ENCODE results near the gene ZNF33B. TPM values are rescaled to one million over a fixed set of nuclear protein-coding genes. Genes with fewer than 3 reads are reported as not detected.

ZNF33B gene
- total RNA-seq, 1 experiment from 2014 or later, result 21.1 TPM

DNA sequence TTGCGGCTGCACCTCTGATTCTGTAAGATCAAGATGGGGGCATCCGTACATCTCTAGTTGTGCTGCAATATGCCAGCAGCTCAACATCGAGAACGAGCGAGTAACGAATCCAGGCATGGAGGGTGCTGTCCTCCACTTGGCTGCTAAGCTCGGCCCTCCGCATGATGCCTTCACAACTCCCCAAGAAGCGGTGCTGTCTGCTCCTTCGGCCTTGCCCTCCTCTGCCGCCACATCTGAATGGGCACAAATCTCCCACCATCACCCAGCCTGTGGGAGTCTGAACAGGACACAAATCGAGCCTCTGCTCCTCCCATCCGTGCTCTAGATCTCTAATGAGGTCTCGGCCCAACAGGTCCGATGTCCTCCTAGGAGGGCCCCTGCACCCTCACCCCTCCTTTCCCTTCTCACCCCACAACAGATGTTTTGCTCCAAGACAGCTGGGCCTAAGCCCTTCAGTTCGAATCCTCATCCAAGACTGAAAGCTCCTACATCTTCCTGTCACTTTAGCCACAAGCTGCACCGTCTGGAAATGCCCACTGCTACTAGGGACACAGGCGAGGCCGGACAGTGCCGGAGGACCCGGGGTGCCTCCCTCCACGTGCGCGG is 86.7 kb downstream of the ZNF33B start:
- DNase-seq (ENCODE audit: low read depth, low spot score) (no peak), ATAC-seq (peak; percentile 14)
- RAD21 ChIA-PET (ENCODE audit: low non-redundant PET in 1 of 2, low total read pairs in 2 of 2, uncharacterized antibody in 2 of 2, unreplicated experiment in 2 of 2), result no interaction called here
- Histone ChIP-seq H3K27ac (ENCODE audit: low read depth, low read length) (peak overlapping the region; percentile 35; the same call in 1 of the 2 replicates), H3K4me1 (ENCODE audit: control insufficient read depth in 1 of 2, insufficient read depth in 2 of 2, low read length in 2 of 2) (peaks cover 4 to 17% of the 10 kb centered on the region in 2 experiments; a peak in 3 of 4 replicates), H3K4me2 (ENCODE audit: low read length) (peak overlapping the region; percentile 97), H3K27me3 (ENCODE audit: insufficient read depth, low read length) (no peaks in the 10 kb centered on the region), H3K9me3 (ENCODE audit: control insufficient read depth in 1 of 2, insufficient read depth in 1 of 2, low read depth in 1 of 2, low read length in 2 of 2) (no peaks in the 10 kb centered on the region), H3K36me3 (ENCODE audit: control insufficient read depth in 1 of 2, insufficient read depth in 2 of 2, low read length in 2 of 2) (no peaks in the 10 kb centered on the region), H3K79me2 (ENCODE audit: insufficient read depth, low read length) (peaks cover 3% of the 10 kb centered on the region; the same call in 1 of the 2 replicates), H3K9me2 (ENCODE audit: insufficient read depth) (no peaks in the 10 kb centered on the region), H2AFZ (ENCODE audit: low read depth, low read length, poor library complexity, severe bottlenecking) (no peak overlapping the region), H4K20me1 (ENCODE audit: insufficient read depth) (no peaks in the 10 kb centered on the region), H3K9ac (ENCODE audit: low read length) (peak overlapping the region; percentile 68), H3K4me3 (replicated peaks in 1 of 2; ENCODE audit: low read depth in 1 of 2, low read length in 2 of 2) (peak overlapping the region; percentile 74 to 82)
- CTCF ChIA-PET, result no interaction called here
- TF ChIP-seq MAX (IDR thresholded peaks at IDR 0.05) (no peak; the same call in 1 of the 2 replicates), ELF1 (IDR thresholded peaks at IDR 0.05; ENCODE audit: borderline replicate concordance, low read depth) (no peak), FOSL1 (IDR thresholded peaks at IDR 0.05; ENCODE audit: low read depth) (no peak), EZH2phosphoT487 (IDR thresholded peaks at IDR 0.05; ENCODE audit: borderline replicate concordance) (no peak), ZNF274 (IDR thresholded peaks at IDR 0.05; ENCODE audit: low read depth, low read length) (no peak), SRF (IDR thresholded peaks at IDR 0.05; ENCODE audit: low read depth) (no peak), TCF7L2 (IDR thresholded peaks at IDR 0.05; ENCODE audit: borderline replicate concordance, extremely low read depth, insufficient read depth, insufficient read length) (no peak), CBX3 (IDR thresholded peaks at IDR 0.05; ENCODE audit: low read depth) (no peak)
- TF ChIP-seq, protein P1, sequence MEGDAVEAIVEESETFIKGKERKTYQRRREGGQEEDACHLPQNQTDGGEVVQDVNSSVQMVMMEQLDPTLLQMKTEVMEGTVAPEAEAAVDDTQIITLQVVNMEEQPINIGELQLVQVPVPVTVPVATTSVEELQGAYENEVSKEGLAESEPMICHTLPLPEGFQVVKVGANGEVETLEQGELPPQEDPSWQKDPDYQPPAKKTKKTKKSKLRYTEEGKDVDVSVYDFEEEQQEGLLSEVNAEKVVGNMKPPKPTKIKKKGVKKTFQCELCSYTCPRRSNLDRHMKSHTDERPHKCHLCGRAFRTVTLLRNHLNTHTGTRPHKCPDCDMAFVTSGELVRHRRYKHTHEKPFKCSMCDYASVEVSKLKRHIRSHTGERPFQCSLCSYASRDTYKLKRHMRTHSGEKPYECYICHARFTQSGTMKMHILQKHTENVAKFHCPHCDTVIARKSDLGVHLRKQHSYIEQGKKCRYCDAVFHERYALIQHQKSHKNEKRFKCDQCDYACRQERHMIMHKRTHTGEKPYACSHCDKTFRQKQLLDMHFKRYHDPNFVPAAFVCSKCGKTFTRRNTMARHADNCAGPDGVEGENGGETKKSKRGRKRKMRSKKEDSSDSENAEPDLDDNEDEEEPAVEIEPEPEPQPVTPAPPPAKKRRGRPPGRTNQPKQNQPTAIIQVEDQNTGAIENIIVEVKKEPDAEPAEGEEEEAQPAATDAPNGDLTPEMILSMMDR (IDR thresholded peaks at IDR 0.05 in 2 of 3, conservative IDR thresholded peaks at IDR 0.05 in 1 of 3; ENCODE audit: borderline replicate concordance in 1 of 3, insufficient read depth in 1 of 3, low read depth in 2 of 3, low read length in 2 of 3), result no peak
- POLR2A ChIA-PET, result no interaction called here
- BruUV-seq (replicated peaks), result no TSS peak
- intact Hi-C loops (cut with micrococcal nuclease), result loop anchor here (1.0 kb wide), 1 partner anchor 231 kb away; the partner anchor contains the start of gene BMS1

Data from HCT116 (cell line).